Cardiac muscle cell (in vitro differentiated cells and primary cell): ENCODE results near the gene KIRREL3. TPM values are rescaled to one million over a fixed set of nuclear protein-coding genes. Genes with fewer than 3 reads are reported as not detected.

Experiments used
- DNase-seq, 2 donors: peaks; one replicate each; pipeline versions ENCODE4 v3.0.0 to v3.0.0-alpha.2; 2010 to 2017; ENCODE audit warnings: low read depth in 1 of 2, low spot score in 1 of 2
- H3K27ac ChIP-seq: fragments of 200-600 bp; sonication (generic); 2 replicates; pipeline ENCODE4 v1.5.1; 2016
- H3K27me3 ChIP-seq: fragments of 200-600 bp; sonication (generic); 2 replicates; pipeline ENCODE4 v1.6.0; 2016; ENCODE audit warnings: control low read depth
- H3K36me3 ChIP-seq: fragments of 200-600 bp; sonication (generic); 2 replicates; pipeline ENCODE4 v1.5.1; 2016; ENCODE audit warnings: control low read depth
- H3K4me1 ChIP-seq: fragments of 200-600 bp; sonication (generic); 2 replicates; pipeline ENCODE4 v1.8.1; 2017; ENCODE audit warnings: low read depth, mild to moderate bottlenecking, mixed run types
- H3K4me3 ChIP-seq: fragments of 200-600 bp; sonication (generic); 2 replicates; pipeline ENCODE4 v1.5.1; 2016; ENCODE audit warnings: mild to moderate bottlenecking
- H3K9me3 ChIP-seq: fragments of 200-600 bp; sonication (generic); 2 replicates; pipeline ENCODE4 v1.5.1; 2017; ENCODE audit warnings: low read depth, mild to moderate bottlenecking, control low read depth
- polyA plus RNA-seq: library from polyadenylated mRNA; unstranded; fragments of >200 nt; fragmentation: Nextera tagmentation; extraction: Ambion mirVana; gene quantifications from 2 replicates; pipeline ENCODE4 v1.2.1, GENCODE V29; 2016
- total RNA-seq: library from RNA; depleted of rRNA; stranded (reverse); fragments of >200 nt; gene quantifications from 2 replicates; pipeline ENCODE4 v1.2.3, GENCODE V29; 2016
- TF ChIP-seq, protein P1 (sequence below): IDR thresholded peaks from 2 replicates; pipeline ENCODE4 v1.5.1; 2012; ENCODE audit warnings: low read depth, mild to moderate bottlenecking, low read length

KIRREL3 gene
- total and polyA plus RNA-seq, 2 experiments from 2014 or later: 0.12 to 0.89 TPM

DNA sequence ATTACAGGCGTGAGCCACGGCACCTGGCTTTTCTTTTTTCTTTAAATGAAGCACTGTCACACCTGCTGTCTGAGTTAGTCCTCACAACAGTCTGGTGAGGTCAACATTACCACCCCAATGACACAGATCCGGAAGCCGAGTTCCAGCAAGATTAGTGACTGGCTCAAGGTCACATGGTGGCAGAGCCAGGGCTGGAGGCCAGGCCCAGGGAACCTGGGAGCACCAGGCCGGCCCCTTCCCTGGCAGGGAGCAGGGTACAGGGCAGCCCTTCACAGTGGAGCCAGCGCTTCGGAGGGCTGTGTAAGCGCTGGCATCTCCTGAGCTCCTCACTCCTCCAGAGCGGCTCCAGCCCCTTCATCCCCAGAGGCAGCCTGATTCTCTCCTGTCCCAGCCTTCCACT is 526.4 kb downstream of the KIRREL3 start:
- Histone ChIP-seq H3K4me3 (no peak overlapping the region), H3K27me3 (no peaks in the 10 kb centered on the region), H3K27ac (no peak overlapping the region), H3K4me1 (no peaks in the 10 kb centered on the region), H3K9me3 (no peaks in the 10 kb centered on the region), H3K36me3 (no peaks in the 10 kb centered on the region)
- DNase-seq: no peak
- TF ChIP-seq, protein P1, sequence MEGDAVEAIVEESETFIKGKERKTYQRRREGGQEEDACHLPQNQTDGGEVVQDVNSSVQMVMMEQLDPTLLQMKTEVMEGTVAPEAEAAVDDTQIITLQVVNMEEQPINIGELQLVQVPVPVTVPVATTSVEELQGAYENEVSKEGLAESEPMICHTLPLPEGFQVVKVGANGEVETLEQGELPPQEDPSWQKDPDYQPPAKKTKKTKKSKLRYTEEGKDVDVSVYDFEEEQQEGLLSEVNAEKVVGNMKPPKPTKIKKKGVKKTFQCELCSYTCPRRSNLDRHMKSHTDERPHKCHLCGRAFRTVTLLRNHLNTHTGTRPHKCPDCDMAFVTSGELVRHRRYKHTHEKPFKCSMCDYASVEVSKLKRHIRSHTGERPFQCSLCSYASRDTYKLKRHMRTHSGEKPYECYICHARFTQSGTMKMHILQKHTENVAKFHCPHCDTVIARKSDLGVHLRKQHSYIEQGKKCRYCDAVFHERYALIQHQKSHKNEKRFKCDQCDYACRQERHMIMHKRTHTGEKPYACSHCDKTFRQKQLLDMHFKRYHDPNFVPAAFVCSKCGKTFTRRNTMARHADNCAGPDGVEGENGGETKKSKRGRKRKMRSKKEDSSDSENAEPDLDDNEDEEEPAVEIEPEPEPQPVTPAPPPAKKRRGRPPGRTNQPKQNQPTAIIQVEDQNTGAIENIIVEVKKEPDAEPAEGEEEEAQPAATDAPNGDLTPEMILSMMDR: no peak

- Histone ChIP-seq H3K4me1 (no peaks in the 10 kb centered on the region), H3K36me3 (no peaks in the 10 kb centered on the region), H3K9me3 (no peaks in the 10 kb centered on the region), H3K4me3 (no peak overlapping the region), H3K27me3 (no peaks in the 10 kb centered on the region), H3K27ac (no peak overlapping the region)
- TF ChIP-seq, protein P1: no peak
- no peak for DNase-seq
Measured at GRCh38 chr11:126473269-126473668, 527.3 kb downstream of the KIRREL3 start.

GRCh38 chr11:126469311-126469710 is 531.3 kb downstream of the KIRREL3 start:
- H3K4me1 ChIP-seq: no peaks in the 10 kb centered on the region
- H3K36me3 ChIP-seq: no peaks in the 10 kb centered on the region

GRCh38 chr11:126468102-126468521 is 532.5 kb downstream of the KIRREL3 start:
- H3K4me3 ChIP-seq: no peak overlapping the region
- no peak for DNase-seq
- no peaks in the 10 kb centered on the region for H3K27me3 ChIP-seq
- no peaks in the 10 kb centered on the region for H3K4me1 ChIP-seq
- TF ChIP-seq, protein P1: no peak
- H3K36me3 ChIP-seq: no peaks in the 10 kb centered on the region
- H3K9me3 ChIP-seq: no peaks in the 10 kb centered on the region
- no peak overlapping the region for H3K27ac ChIP-seq

More at GRCh38 chr11:126469311-126469710, 531.3 kb downstream of the KIRREL3 start:
- Histone ChIP-seq H3K9me3 (no peaks in the 10 kb centered on the region), H3K27ac (no peak overlapping the region), H3K4me3 (no peak overlapping the region), H3K27me3 (no peaks in the 10 kb centered on the region)
- TF ChIP-seq, protein P1: no peak
- no peak for DNase-seq

GRCh38 chr11:126467471-126467870 is 533.1 kb downstream of the KIRREL3 start:
- TF ChIP-seq, protein P1: no peak
- Histone ChIP-seq H3K27me3 (no peaks in the 10 kb centered on the region), H3K4me1 (no peaks in the 10 kb centered on the region)

DNA sequence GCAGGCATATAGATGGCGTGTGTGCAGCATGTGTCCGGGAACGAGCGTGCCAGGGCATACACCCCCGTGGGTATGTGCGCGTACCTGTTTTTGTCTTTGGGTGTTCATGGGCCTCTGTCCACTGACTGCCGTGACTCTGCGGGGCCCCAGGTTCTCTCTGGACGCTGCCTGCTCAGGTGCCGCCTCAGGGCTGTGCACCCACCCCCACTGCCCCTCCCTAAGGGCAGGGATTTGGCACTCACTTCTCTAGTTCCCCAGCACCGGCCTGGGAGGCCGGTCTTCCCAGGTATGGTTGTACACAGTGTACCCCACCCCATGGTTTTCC is 533.6 kb downstream of the KIRREL3 start:
- TF ChIP-seq, protein P1: no peak
- no peaks in the 10 kb centered on the region for H3K27me3 ChIP-seq
- H3K4me1 ChIP-seq: no peaks in the 10 kb centered on the region

More at GRCh38 chr11:126467471-126467870, 533.1 kb downstream of the KIRREL3 start:
- Histone ChIP-seq H3K9me3 (no peaks in the 10 kb centered on the region), H3K27ac (no peak overlapping the region), H3K36me3 (no peaks in the 10 kb centered on the region), H3K4me3 (no peak overlapping the region)
- DNase-seq: no peak

More for the DNA sequence above, 533.6 kb downstream of the KIRREL3 start:
- Histone ChIP-seq H3K4me3 (no peak overlapping the region), H3K36me3 (no peaks in the 10 kb centered on the region), H3K9me3 (no peaks in the 10 kb centered on the region), H3K27ac (no peak overlapping the region)
- no peak for DNase-seq
